HG03066 (cell line): ENCODE measurements around the gene NFAT5.
"Not testable (repeated sequence)": the region's sequence is repeated elsewhere in the genome, so short reads cannot be mapped to it uniquely, and the experiment has no call there.

Experiments
- ATAC-seq: cut with Tn5 transposase; IDR thresholded peaks from one replicate; pipeline ENCODE4 v1.9.1; 2021; ENCODE audit warnings: low read depth; ENCODE audit not compliant: unreplicated experiment

Gene NFAT5

DNA sequence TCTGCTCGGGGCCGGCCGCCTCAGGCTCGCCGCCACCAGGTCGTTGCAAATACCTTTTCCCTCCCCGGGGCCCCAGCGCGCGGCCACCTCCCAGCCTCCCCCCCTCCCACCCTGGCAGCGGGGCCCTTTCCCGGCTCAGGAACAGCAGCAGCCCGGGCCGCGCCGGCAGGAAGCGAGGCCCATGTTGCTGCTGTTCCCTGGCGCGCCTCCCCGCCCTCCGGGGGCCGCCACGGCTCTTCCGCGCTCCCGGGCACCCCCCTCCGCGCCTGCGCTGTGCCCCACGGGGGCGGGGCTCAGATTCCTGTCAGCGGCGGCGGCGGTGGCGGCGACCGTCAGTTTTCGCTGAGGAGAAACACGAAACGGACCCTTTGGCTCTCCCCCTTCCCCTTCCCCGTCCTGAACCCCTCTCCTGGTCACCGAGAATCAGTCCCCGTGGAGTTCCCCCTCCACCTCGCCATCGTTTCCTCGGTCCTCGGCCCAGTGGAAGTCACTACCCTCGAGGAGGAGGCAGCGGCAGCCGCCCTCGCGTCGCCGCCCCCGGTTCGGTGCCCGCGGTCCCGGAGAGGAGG, at the start of gene NFAT5:
TSS of gene NFAT5 (plus strand) at position 296 of the 569 bp plus-strand sequence. CDS start 336 bp downstream, outside the sequence.
- peak; percentile 41 for ATAC-seq

DNA sequence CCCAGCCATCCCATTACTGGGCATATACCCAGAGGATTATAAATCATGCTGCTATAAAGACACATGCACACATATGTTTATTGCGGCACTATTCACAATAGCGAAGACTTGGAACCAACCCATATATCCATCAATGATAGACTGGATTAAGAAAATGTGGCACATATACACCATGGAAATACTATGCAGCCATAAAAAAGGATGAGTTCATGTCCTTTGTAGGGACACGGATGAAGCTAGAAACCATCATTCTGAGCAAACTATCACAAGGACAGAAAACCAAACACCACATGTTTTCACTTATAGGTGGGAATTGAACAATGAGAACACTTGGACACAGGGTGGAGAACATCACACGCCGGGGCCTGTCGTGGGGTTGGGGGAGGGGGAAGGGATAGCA, 47.9 kb upstream of the NFAT5 start:
- ATAC-seq = not testable (repeated sequence)

DNA sequence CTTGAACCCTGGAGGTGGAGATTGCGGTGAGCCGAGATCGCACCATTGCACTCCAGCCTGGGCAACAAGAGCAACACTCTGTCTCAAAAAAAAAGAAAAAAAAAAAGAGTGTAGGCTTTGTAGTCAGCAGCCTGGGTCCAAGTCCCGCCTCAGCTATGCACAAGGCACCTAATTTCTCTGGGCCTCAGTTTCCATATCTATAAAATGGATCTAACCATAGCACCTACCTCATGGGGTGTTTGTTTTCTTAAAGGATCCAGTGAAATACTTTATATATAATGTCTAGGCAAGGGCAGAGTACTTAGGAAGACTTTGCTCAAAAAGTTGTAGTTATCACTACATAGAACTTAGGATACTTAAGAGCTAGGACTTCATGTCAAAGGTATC, 45.4 kb upstream of the NFAT5 start:
- no peak for ATAC-seq

- peak; percentile 66 for ATAC-seq
Observed at GRCh38 chr16:69520800-69521602, 44.8 kb upstream of the NFAT5 start.

- ATAC-seq = no peak
Observed at GRCh38 chr16:69522041-69522578, 43.7 kb upstream of the NFAT5 start.

GRCh38 chr16:69522732-69523404, 42.9 kb upstream of the NFAT5 start:
- ATAC-seq = no peak

GRCh38 chr16:69523566-69524305, 42.0 kb upstream of the NFAT5 start:
- no peak for ATAC-seq

DNA sequence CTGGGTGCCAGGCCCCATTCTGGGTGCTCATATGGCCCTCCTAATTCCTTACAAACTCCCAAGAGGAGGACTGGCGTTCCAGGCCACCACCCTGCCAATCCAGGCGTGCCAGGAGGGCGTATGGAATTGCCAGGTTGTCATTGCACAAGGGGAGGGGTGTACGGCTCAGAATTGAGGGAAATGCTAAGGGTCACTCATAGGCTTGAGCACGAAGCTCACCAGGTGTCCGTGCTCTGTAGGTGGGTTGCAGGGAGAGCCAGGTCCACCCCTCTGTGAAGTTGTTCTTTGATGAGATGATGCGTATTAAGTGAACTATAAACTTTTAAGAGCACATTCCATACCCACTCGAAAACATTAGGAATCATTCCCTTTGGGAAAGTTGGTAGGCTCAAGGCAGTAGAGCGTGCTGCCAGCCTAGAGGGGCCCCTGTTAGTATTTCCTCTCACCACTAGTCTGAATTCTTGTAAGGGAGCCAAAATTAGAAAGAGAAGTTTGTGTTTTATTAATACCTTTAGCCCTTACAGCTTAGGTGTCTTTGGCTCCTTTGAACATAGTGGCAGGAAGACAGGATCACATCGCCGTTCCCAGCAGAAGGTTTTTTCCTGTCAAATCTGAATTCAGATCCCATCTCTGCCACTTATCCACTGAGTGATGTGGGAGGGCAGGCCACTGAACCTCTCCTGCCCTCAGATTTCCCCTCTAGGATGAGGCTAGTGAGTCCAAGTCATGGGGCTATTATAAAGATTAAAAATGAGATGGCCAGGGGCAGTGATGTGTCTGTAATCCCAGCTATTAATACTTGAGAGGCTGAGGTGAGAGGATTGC, 38.7 kb upstream of the NFAT5 start:
- no peak for ATAC-seq

DNA sequence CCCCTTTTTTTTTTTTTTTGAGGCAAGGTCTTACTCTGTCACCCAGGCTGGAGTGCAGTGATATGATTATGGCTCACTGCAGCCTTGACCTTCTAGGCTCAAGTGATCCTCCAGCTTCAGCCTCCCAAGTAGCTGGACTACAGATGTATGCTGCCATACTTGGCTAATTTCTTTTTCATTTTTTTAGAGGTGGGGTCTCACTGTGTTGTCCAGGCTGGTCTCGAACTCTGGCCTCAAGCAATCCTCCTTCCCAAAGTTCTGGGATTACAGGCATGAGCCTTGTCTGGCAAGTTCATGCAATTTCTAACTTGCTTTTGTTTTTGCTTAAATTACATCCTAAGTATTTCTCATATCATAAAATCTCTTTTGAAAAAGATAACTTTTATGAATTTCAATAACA, 33.8 kb upstream of the NFAT5 start:
- ATAC-seq = no peak

- ATAC-seq = no peak
Observed at GRCh38 chr16:69532641-69533455, 32.9 kb upstream of the NFAT5 start.

DNA sequence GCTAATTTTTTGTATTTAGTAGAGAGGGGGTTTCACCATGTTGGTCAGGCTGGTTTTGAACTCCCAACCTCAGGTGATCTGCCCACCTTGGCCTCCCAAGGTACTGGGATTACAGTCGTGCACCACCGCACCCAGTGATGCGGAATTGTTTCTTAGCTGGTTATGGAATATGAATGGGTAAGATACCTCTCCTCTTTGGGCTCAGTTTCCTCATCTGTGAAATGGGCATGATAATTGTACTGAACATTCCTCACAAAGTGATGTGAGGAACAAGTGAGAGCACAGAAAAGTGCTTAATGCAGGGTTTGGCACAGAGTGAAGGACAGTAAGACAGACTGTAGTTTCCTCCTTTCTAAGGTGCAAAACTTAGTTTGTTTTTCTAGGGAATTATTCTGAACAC, 31.0 kb upstream of the NFAT5 start:
- ATAC-seq = no peak

DNA sequence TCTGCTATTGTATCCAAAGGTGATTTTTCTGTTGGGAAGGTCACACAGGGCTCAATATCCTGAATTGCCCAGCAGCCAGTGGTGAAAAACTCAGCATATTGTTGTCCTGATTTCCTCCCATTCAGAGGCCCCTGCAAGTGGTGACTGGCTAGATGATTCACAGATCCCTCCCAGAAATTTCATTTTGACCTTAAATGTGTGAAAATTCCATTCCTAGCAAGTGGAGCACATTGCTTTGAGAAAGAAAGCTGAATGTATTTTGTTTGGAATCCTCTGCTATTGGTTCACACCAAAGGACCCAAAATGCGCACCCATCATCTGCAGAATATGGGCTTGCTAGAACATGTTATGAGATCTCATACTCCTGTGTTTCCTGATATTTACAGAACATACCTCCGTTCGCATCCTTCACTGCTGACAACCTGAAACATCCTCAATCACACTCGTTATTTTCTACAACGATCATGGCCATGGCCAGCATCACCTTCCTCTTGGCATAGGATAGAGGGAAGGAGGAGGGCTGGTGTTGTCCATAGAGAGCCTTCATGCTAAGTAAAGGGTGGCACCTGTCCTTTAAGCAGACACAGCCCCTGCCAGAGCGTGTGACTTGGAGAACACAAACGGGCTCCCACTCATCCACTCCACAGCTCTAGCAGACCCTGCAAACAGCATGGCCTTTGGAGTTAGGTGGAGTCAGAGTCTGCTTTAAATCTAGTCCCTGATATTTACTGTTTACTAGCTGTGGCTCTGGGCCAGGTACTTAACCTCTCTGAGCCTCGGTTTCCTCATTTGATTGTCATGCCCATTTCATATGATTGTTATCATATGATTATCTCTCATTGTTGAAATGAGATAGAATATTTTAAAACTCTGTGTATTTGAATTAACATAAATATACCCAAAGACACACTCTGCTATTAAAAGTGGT, 30.4 kb upstream of the NFAT5 start:
- ATAC-seq = no peak

- no peak for ATAC-seq
Observed at GRCh38 chr16:69537706-69538080, 28.1 kb upstream of the NFAT5 start.

DNA sequence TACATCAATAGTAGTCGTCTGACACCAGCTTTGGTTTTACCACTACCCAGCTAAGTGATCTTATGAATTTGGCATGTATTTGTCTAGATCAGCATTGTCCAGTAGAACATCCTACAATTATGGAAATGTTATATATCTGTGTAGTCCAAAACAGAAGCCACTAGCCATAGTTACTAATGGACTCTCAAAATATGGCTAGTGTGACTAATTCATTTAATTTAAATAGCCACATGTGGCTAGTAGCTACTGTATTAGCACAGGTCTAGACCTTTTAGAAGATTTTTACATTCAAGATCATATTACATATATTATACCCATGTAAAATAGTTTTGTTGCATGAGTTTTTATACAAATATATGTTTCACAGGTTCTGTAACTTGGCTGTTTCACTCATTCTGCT, 27.0 kb upstream of the NFAT5 start:
- no peak for ATAC-seq

DNA sequence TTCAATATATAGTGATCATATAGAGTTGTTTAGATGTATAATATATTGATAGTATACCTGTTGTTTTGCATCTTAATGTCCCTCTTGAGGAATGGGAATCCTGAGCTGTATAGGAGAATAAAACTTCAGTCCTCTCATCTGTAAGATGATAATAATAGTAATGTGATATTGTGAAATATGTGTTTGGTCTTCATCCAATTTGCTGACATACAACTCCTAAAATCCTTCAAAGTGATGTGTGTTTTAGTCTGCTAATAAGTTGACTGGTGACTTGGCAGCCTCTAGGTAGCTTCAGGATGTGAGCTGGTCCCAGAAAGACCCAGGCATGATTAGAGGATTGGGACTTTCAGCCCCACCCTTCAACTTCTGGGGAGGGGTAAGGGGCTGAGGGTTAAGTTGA, 22.8 kb upstream of the NFAT5 start:
- no peak for ATAC-seq

DNA sequence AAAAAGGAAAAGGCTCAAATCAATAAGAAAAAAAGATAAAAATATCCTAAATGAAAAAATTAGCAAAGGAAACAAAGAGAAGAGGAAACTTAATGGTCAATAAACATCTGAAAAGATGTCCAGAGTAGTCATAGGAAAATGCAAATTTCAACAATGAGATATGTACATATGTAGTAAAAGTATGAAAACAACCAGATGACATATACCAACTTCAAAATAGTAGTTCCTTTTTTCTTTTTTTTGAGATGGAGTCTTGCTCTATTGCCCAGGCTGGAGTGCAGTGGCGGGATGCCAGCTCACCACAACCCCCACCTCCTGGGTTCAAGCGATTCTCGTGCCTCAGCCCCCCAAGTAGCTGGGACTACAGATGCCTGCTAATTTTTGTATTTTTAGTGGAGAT, 21.7 kb upstream of the NFAT5 start:
- no peak for ATAC-seq

DNA sequence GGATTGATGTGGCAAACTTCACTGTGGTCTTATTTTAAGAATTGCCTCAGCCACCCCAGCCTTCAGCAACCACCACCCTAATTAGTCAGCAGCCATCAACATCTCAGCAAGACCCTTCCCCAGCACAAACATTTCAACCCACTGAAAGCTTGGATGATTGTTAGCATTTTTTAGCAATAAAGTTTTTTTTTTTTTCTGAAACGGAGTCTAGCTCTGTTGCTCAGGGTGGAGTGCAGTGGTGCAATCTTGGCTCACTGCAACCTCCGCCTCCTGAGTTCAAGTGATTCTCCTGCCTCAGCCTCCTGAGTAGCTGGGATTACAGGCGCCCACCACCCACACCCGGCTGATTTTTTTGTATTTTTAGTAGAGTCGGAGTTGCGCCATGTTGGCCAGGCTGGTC, 19.1 kb upstream of the NFAT5 start:
- ATAC-seq = not testable (repeated sequence)

GRCh38 chr16:69553332-69553731, 12.4 kb upstream of the NFAT5 start:
- no peak for ATAC-seq
